Astrocyte (in vitro differentiated cells and primary cell): ENCODE measurements around the gene PRR5L. TPM values are rescaled to one million over a fixed set of nuclear protein-coding genes. Genes with fewer than 3 reads are reported as not detected.
A peak's percentile ranks its signal among the peaks of the same experiment; 100 is the strongest.

Source experiments
- DNase-seq: peaks from one replicate; pipeline ENCODE4 v3.0.0-alpha.2; 2010; ENCODE audit warnings: low read depth
- FAIRE-seq: peaks from 2 replicates; lab custom pipeline; 2011; peaks lifted over from hg19 to GRCh38; lab: Jason Lieb, UNC
- H2AFZ ChIP-seq: 2 replicates; pipeline ENCODE4 v1.6.0; 2012; ENCODE audit warnings: low read depth, low read length, inconsistent platforms
- H3K27ac ChIP-seq: 2 replicates; pipeline ENCODE4 v1.5.1; 2011; ENCODE audit warnings: low read depth, low read length, inconsistent platforms
- H3K27me3 ChIP-seq: 2 replicates; pipeline ENCODE4 v1.6.0; 2011; ENCODE audit warnings: low read length, inconsistent platforms; ENCODE audit not compliant: insufficient read depth
- H3K36me3 ChIP-seq: 2 replicates; pipeline ENCODE4 v1.5.1; 2011; ENCODE audit warnings: low read length, inconsistent platforms; ENCODE audit not compliant: insufficient read depth
- H3K4me1 ChIP-seq: 2 replicates; pipeline ENCODE4 v1.5.1; 2011; ENCODE audit warnings: low read length, inconsistent platforms; ENCODE audit not compliant: insufficient read depth
- H3K4me2 ChIP-seq: 2 replicates; pipeline ENCODE4 v1.6.0; 2012; ENCODE audit warnings: low read length, inconsistent platforms
- H3K4me3 ChIP-seq: 2 replicates; pipeline ENCODE4 v1.5.1; 2011; ENCODE audit warnings: low read depth, mild to moderate bottlenecking, low read length, inconsistent platforms; ENCODE audit not compliant: insufficient read depth
- H3K79me2 ChIP-seq: 2 replicates; pipeline ENCODE4 v1.6.0; 2012; ENCODE audit warnings: mild to moderate bottlenecking, low read length, inconsistent platforms; ENCODE audit not compliant: insufficient read depth
- H3K9ac ChIP-seq: 2 replicates; pipeline ENCODE4 v1.6.0; 2012; ENCODE audit warnings: mild to moderate bottlenecking, low read length, inconsistent platforms
- H3K9me3 ChIP-seq: 2 replicates; pipeline ENCODE4 v1.5.1; 2012; ENCODE audit warnings: low read depth, mild to moderate bottlenecking, low read length, inconsistent platforms; ENCODE audit not compliant: insufficient read depth
- H4K20me1 ChIP-seq: 2 replicates; pipeline ENCODE4 v1.6.0; 2012; ENCODE audit warnings: low read length, inconsistent platforms; ENCODE audit not compliant: insufficient read depth
- H3K27ac Mint-ChIP-seq: one replicate; pipeline ENCODE4 v1.8.0; 2021; ENCODE audit warnings: mild to moderate bottlenecking, mixed read lengths; ENCODE audit not compliant: unreplicated experiment
- H3K27me3 Mint-ChIP-seq: one replicate; pipeline ENCODE4 v1.8.0; 2021; ENCODE audit warnings: low read depth, mixed read lengths; ENCODE audit not compliant: unreplicated experiment
- H3K36me3 Mint-ChIP-seq: one replicate; pipeline ENCODE4 v1.8.0; 2021; ENCODE audit warnings: low read depth, mixed read lengths; ENCODE audit not compliant: unreplicated experiment
- H3K4me1 Mint-ChIP-seq: one replicate; pipeline ENCODE4 v1.8.0; 2021; ENCODE audit warnings: low read depth, mixed read lengths; ENCODE audit not compliant: unreplicated experiment
- H3K4me3 Mint-ChIP-seq: one replicate; pipeline ENCODE4 v1.8.0; 2021; ENCODE audit warnings: mild to moderate bottlenecking, moderate library complexity, mixed read lengths; ENCODE audit not compliant: unreplicated experiment
- H3K9me3 Mint-ChIP-seq: one replicate; pipeline ENCODE4 v1.8.0; 2021; ENCODE audit warnings: mild to moderate bottlenecking, mixed read lengths; ENCODE audit not compliant: unreplicated experiment
- CTCF ChIP-seq: IDR thresholded peaks from 2 replicates; pipeline ENCODE4 v1.5.1; 2011; ENCODE audit warnings: low read depth, mild to moderate bottlenecking, inconsistent platforms, low read length, moderate library complexity; ENCODE audit not compliant: insufficient read depth
- EZH2 ChIP-seq: IDR thresholded peaks from 2 replicates; pipeline ENCODE4 v1.6.1; 2012; ENCODE audit warnings: mild to moderate bottlenecking, low read length, inconsistent platforms; ENCODE audit not compliant: insufficient read depth
- total RNA-seq: library from RNA; stranded (reverse); gene quantifications from 2 replicates; pipeline ENCODE4 v1.2.1, GENCODE V29; 2021

Gene PRR5L
- total RNA-seq, 1 donor from 2014 or later = 55.6 TPM

- TF ChIP-seq CTCF (no peak), EZH2 (no peak)
- H3K4me2 ChIP-seq = no peak overlapping the region
- H4K20me1 ChIP-seq = no peaks in the 10 kb centered on the region
- H3K36me3 Mint-ChIP-seq = peaks cover 48% of the 10 kb centered on the region
- H3K4me3 ChIP-seq = no peak overlapping the region
- no peaks in the 10 kb centered on the region for H3K9me3 ChIP-seq
- no peak for FAIRE-seq
- H3K9ac ChIP-seq = no peak overlapping the region
- DNase-seq = no peak
- H3K27me3 Mint-ChIP-seq = no peaks in the 10 kb centered on the region
- H3K27ac Mint-ChIP-seq = peak overlapping the region; percentile 98
- no peaks in the 10 kb centered on the region for H3K9me3 Mint-ChIP-seq
- no peak overlapping the region for H2AFZ ChIP-seq
- no peak overlapping the region for H3K4me3 Mint-ChIP-seq
- peaks cover 20% of the 10 kb centered on the region for H3K4me1 ChIP-seq
- peaks cover 7% of the 10 kb centered on the region for H3K36me3 ChIP-seq
- H3K4me1 Mint-ChIP-seq = peaks cover 44% of the 10 kb centered on the region
- no peaks in the 10 kb centered on the region for H3K79me2 ChIP-seq
- H3K27me3 ChIP-seq = no peaks in the 10 kb centered on the region
- H3K27ac ChIP-seq = peak overlapping the region; percentile 93
Observed at GRCh38 chr11:36432738-36433137, 136.7 kb downstream of the PRR5L start.

GRCh38 chr11:36436064-36436463, 140.0 kb downstream of the PRR5L start:
- no peak overlapping the region for H2AFZ ChIP-seq
- Mint-ChIP-seq H3K36me3 (peaks cover 69% of the 10 kb centered on the region), H3K27me3 (no peaks in the 10 kb centered on the region), H3K4me1 (peaks cover 28% of the 10 kb centered on the region), H3K27ac (no peak overlapping the region), H3K4me3 (no peak overlapping the region), H3K9me3 (no peaks in the 10 kb centered on the region)
- H3K36me3 ChIP-seq = peaks cover 11% of the 10 kb centered on the region
- no peaks in the 10 kb centered on the region for H3K9me3 ChIP-seq
- H3K4me1 ChIP-seq = peaks cover 15% of the 10 kb centered on the region
- no peak for TF ChIP-seq CTCF
- TF ChIP-seq EZH2 = no peak
- H3K79me2 ChIP-seq = no peaks in the 10 kb centered on the region
- no peak overlapping the region for H3K4me3 ChIP-seq
- FAIRE-seq (no peak), DNase-seq (no peak)
- H3K27me3 ChIP-seq = no peaks in the 10 kb centered on the region
- no peak overlapping the region for H3K4me2 ChIP-seq
- H4K20me1 ChIP-seq = no peaks in the 10 kb centered on the region
- no peak overlapping the region for H3K27ac ChIP-seq
- no peak overlapping the region for H3K9ac ChIP-seq

GRCh38 chr11:36436589-36436988, 140.5 kb downstream of the PRR5L start:
- Histone ChIP-seq H3K27me3 (no peaks in the 10 kb centered on the region), H3K4me2 (no peak overlapping the region), H4K20me1 (no peaks in the 10 kb centered on the region), H2AFZ (no peak overlapping the region), H3K9ac (no peak overlapping the region), H3K4me1 (peaks cover 10% of the 10 kb centered on the region), H3K79me2 (no peaks in the 10 kb centered on the region), H3K4me3 (no peak overlapping the region), H3K9me3 (no peaks in the 10 kb centered on the region), H3K27ac (no peak overlapping the region), H3K36me3 (peaks cover 11% of the 10 kb centered on the region)
- Mint-ChIP-seq H3K4me1 (peaks cover 24% of the 10 kb centered on the region), H3K27me3 (no peaks in the 10 kb centered on the region), H3K36me3 (peaks cover 69% of the 10 kb centered on the region), H3K27ac (no peak overlapping the region), H3K4me3 (no peak overlapping the region), H3K9me3 (no peaks in the 10 kb centered on the region)
- DNase-seq = no peak
- TF ChIP-seq EZH2 (no peak), CTCF (no peak)
- no peak for FAIRE-seq
